Measurements from ENCODE around the gene KLHL6. TPM values are rescaled to one million over a fixed set of nuclear protein-coding genes. Genes with fewer than 3 reads are reported as not detected.

Gene KLHL6
- total and polyA plus RNA-seq, 10 of the 15 experiments (the other 5 are each of a cell fraction or from before 2014, with no cell fraction given): 4.0 to 91.8 (median 24.4) TPM

DNA sequence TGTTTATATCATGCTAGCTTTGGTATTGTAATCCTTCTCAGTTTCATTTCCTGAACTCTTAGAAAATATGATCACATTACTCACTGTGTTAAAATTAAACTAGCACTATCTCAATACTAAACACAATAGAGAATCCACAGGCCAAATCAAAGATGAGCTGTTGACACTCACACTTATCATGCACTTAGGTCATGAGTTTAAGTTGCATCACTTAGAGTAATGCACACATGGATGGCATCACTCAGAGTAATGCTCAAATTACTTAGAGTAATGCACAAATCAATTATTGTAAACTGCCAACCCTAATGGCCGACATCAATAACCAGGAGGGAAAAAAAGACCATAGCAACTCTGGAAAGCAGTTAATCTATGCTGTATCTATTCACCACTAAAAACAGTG lies 87.1 kb downstream of the KLHL6 start (continued):
- TF ChIP-seq YBX1 (IDR thresholded peaks at IDR 0.05) (no peak), TBL1XR1 (IDR thresholded peaks at IDR 0.05; ENCODE audit: low read depth, low read length) (no peak), SIX5 (IDR thresholded peaks at IDR 0.05; ENCODE audit: low read depth, low read length, severe bottlenecking) (no peak), POLR2AphosphoS5 (IDR thresholded peaks at IDR 0.05; ENCODE audit: low read length) (no peak), IKZF2 (IDR thresholded peaks at IDR 0.05) (no peak), BCL11A (IDR thresholded peaks at IDR 0.05; ENCODE audit: low read depth, low read length) (no peak), ZNF217 (IDR thresholded peaks at IDR 0.05) (no peak)
- TF ChIP-seq, protein P1, sequence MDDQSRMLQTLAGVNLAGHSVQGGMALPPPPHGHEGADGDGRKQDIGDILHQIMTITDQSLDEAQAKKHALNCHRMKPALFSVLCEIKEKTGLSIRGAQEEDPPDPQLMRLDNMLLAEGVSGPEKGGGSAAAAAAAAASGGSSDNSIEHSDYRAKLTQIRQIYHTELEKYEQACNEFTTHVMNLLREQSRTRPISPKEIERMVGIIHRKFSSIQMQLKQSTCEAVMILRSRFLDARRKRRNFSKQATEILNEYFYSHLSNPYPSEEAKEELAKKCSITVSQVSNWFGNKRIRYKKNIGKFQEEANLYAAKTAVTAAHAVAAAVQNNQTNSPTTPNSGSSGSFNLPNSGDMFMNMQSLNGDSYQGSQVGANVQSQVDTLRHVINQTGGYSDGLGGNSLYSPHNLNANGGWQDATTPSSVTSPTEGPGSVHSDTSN (IDR thresholded peaks at IDR 0.05; ENCODE audit: insufficient replicate concordance, low read depth, low read length): no peak

- Histone ChIP-seq H3K27ac (ENCODE audit: control insufficient read depth, insufficient read depth) (no peak overlapping the region), H4K20me1 (ENCODE audit: control insufficient read depth, insufficient read depth) (no peaks in the 10 kb centered on the region), H3K4me1 (ENCODE audit: control insufficient read depth, insufficient read depth, low read length) (no peaks in the 10 kb centered on the region), H3K4me2 (ENCODE audit: control insufficient read depth, insufficient read depth) (no peak overlapping the region), H3K9me3 (replicated peaks; ENCODE audit: control insufficient read depth, insufficient read depth, low read length) (no peaks in the 10 kb centered on the region), H3K27me3 (replicated peaks in 1 of 2; ENCODE audit: control insufficient read depth in 2 of 2, insufficient read depth in 2 of 2, low read length in 1 of 2) (no peaks in the 10 kb centered on the region), H2AFZ (ENCODE audit: control insufficient read depth, low read depth, low read length) (no peak overlapping the region), H3K79me2 (ENCODE audit: control insufficient read depth, insufficient read depth, low read length) (no peaks in the 10 kb centered on the region), H3K9ac (ENCODE audit: control insufficient read depth, insufficient read depth, low read length) (no peak overlapping the region), H3K36me3 (ENCODE audit: control insufficient read depth in 2 of 2, insufficient read depth in 2 of 2, low read length in 1 of 2) (no peaks in the 10 kb centered on the region), H3K4me3 (no peak overlapping the region)
- 32% methylated on average over 3 of the region's 3 CpGs for whole genome bisulfite sequencing (ENCODE audit: insufficient coverage, insufficient replicate concordance, low lambda C conversion rate, missing lambda C conversion rate)
- CTCF ChIA-PET: interaction anchor here (1.2 kb wide), 2 partner anchors 94 to 300 kb away, joined by 4 to 6 read pairs; no protein-coding TSS in a partner anchor
- no peak for DNase-seq (ENCODE audit: low read depth, low spot score)
- BruUV-seq (replicated peaks): no TSS peak
- intact Hi-C loops (cut with micrococcal nuclease; ENCODE audit: unreplicated experiment): no loop called here
- no peak for FAIRE-seq
- ATAC-seq: no peak
- in situ Hi-C loops (cut with MboI): loop anchor here (5.0 kb wide), 1 partner anchor 301 kb away; no protein-coding TSS in a partner anchor
- RAD21 ChIA-PET (ENCODE audit: unreplicated experiment): interaction anchor here (0.6 to 1.1 kb wide), 6 partner anchors 76 to 753 kb away, joined by 3 to 4 read pairs (median 3); no protein-coding TSS in a partner anchor
- POLR2A ChIA-PET: interaction anchor here (0.5 to 0.7 kb wide), 3 partner anchors 15 to 78 kb away, joined by 3 to 5 read pairs (median 3); no protein-coding TSS in a partner anchor
- SMC1A ChIA-PET (ENCODE audit: uncharacterized antibody, unreplicated experiment): interaction anchor here (0.6 to 1.1 kb wide), 4 partner anchors 44 to 315 kb away, joined by 3 read pairs; no protein-coding TSS in a partner anchor
- no peak for TF ChIP-seq LARP7 (IDR thresholded peaks at IDR 0.05)
- TF ChIP-seq STAT1 (conservative IDR thresholded peaks at IDR 0.05): no peak
- TF ChIP-seq ZSCAN29 (IDR thresholded peaks at IDR 0.05): no peak
- no peak for TF ChIP-seq NRF1 (conservative IDR thresholded peaks at IDR 0.05; ENCODE audit: low read depth, low read length)
- TF ChIP-seq RCOR1 (conservative IDR thresholded peaks at IDR 0.05; ENCODE audit: low read depth, low read length): no peak
- no peak for TF ChIP-seq KAT2A (conservative IDR thresholded peaks at IDR 0.05; ENCODE audit: control insufficient read depth, low read depth, low read length)
- no peak for TF ChIP-seq SIX5 (IDR thresholded peaks at IDR 0.05; ENCODE audit: low read depth, low read length, severe bottlenecking)
- no peak for TF ChIP-seq SPI1 (IDR thresholded peaks at IDR 0.05; ENCODE audit: borderline replicate concordance, insufficient read depth, low read depth, low read length)
- no peak for TF ChIP-seq BRCA1 (IDR thresholded peaks at IDR 0.05; ENCODE audit: low read depth, low read length)
- TF ChIP-seq, protein P2, sequence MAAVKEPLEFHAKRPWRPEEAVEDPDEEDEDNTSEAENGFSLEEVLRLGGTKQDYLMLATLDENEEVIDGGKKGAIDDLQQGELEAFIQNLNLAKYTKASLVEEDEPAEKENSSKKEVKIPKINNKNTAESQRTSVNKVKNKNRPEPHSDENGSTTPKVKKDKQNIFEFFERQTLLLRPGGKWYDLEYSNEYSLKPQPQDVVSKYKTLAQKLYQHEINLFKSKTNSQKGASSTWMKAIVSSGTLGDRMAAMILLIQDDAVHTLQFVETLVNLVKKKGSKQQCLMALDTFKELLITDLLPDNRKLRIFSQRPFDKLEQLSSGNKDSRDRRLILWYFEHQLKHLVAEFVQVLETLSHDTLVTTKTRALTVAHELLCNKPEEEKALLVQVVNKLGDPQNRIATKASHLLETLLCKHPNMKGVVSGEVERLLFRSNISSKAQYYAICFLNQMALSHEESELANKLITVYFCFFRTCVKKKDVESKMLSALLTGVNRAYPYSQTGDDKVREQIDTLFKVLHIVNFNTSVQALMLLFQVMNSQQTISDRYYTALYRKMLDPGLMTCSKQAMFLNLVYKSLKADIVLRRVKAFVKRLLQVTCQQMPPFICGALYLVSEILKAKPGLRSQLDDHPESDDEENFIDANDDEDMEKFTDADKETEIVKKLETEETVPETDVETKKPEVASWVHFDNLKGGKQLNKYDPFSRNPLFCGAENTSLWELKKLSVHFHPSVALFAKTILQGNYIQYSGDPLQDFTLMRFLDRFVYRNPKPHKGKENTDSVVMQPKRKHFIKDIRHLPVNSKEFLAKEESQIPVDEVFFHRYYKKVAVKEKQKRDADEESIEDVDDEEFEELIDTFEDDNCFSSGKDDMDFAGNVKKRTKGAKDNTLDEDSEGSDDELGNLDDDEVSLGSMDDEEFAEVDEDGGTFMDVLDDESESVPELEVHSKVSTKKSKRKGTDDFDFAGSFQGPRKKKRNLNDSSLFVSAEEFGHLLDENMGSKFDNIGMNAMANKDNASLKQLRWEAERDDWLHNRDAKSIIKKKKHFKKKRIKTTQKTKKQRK (IDR thresholded peaks at IDR 0.05; ENCODE audit: low read depth, low read length): no peak
- no peak for TF ChIP-seq HCFC1 (IDR thresholded peaks at IDR 0.05; ENCODE audit: low read length)
These were observed 88.9 kb downstream of the KLHL6 start for GRCh38 chr3:183466575-183466974.
